ENCODE data around the gene NCDN. TPM values are rescaled to one million over a fixed set of nuclear protein-coding genes. Genes with fewer than 3 reads are reported as not detected.

Gene NCDN
- total and polyA plus RNA-seq, 8 donors: 18.2 to 42.1 (median 22.1) TPM

- peak in 2 of 4 donors; percentile 76 to 79 for DNase-seq
- ATAC-seq: peak; percentile 69
- intact Hi-C loops (cut with DNase I): loop anchor here in 1 of 2 donors (5.0 kb wide), 1 partner anchor 112 kb away; no protein-coding TSS in a partner anchor
- Histone ChIP-seq H3K9me3 (no peaks in the 10 kb centered on the region), H3K27ac (no peak overlapping the region), H3K27me3 (no peaks in the 10 kb centered on the region), H3K4me1 (peaks cover 0 to 16% of the 10 kb centered on the region in 2 donors), H3K36me3 (peaks cover 0 to 45% of the 10 kb centered on the region in 2 donors), H3K4me3 (no peak overlapping the region)
- TF ChIP-seq CTCF (IDR thresholded peaks at IDR 0.05): peak; percentile 57 to 90
These were observed 6.7 kb downstream of the NCDN start for GRCh38 chr1:35564037-35564883.

- DNase-seq: no peak
- no peak overlapping the region for H3K4me3 ChIP-seq
- H3K36me3 ChIP-seq: peaks cover 0 to 45% of the 10 kb centered on the region in 2 donors
- TF ChIP-seq CTCF (IDR thresholded peaks at IDR 0.05): peak in 1 of 2 donors; percentile 32
- no peak for ATAC-seq
- intact Hi-C loops (cut with DNase I): loop anchor here in 1 of 2 donors (5.0 kb wide), 2 partner anchors 113 to 162 kb away; no protein-coding TSS in a partner anchor
- H3K4me1 ChIP-seq: peaks cover 0 to 9% of the 10 kb centered on the region in 2 donors
- no peaks in the 10 kb centered on the region for H3K27me3 ChIP-seq
- H3K27ac ChIP-seq: no peak overlapping the region
- H3K9me3 ChIP-seq: no peaks in the 10 kb centered on the region
These were observed 7.5 kb downstream of the NCDN start for GRCh38 chr1:35564884-35565741.

DNA sequence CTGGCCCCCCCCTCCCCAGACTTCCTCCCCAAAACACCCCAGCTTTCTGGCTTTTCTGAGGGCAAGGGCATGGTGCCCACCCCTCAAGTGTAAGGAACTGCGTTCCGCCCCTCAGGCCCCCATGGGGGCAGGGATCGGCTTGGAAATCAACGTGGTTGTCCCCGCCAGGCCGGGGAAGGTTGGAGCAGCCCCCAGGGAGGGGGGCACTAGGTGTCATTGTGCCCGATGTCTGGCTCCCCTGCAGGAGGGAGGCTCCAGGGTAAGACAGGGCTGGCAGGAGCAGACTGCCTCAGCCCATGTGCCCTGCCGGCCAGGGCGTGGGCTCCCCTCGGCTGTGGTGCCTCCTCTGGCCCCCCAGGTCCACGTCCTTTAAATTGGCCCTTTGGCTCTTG lies 8.1 kb downstream of the NCDN start:
- no peak for TF ChIP-seq CTCF (IDR thresholded peaks at IDR 0.05)
- Histone ChIP-seq H3K4me1 (peaks cover 0 to 4% of the 10 kb centered on the region in 2 donors), H3K36me3 (peaks cover 0 to 42% of the 10 kb centered on the region in 2 donors), H3K4me3 (no peak overlapping the region), H3K27ac (no peak overlapping the region), H3K9me3 (no peaks in the 10 kb centered on the region), H3K27me3 (no peaks in the 10 kb centered on the region)
- ATAC-seq: no peak
- DNase-seq: no peak
- intact Hi-C loops (cut with DNase I): loop anchor here in 1 of 2 donors (5.0 kb wide), 1 partner anchor 162 kb away; no protein-coding TSS in a partner anchor

- intact Hi-C loops (cut with DNase I): loop anchor here in 1 of 2 donors (5.0 kb wide), 1 partner anchor 159 kb away; no protein-coding TSS in a partner anchor
- ATAC-seq: no peak
- TF ChIP-seq CTCF (IDR thresholded peaks at IDR 0.05): no peak
- H3K4me1 ChIP-seq: peaks cover 0 to 8% of the 10 kb centered on the region in 2 donors
- H3K36me3 ChIP-seq: peaks cover 0 to 23% of the 10 kb centered on the region in 2 donors
- no peak overlapping the region for H3K27ac ChIP-seq
- peaks cover 4 to 16% of the 10 kb centered on the region in 2 donors for H3K27me3 ChIP-seq
- no peak overlapping the region for H3K4me3 ChIP-seq
- H3K9me3 ChIP-seq: no peaks in the 10 kb centered on the region
- DNase-seq: no peak
These were observed 10.5 kb downstream of the NCDN start for GRCh38 chr1:35567947-35568558.
